Pancreas (tissue), 10 donors: ENCODE data around the gene SRSF4. TPM values are rescaled to one million over a fixed set of nuclear protein-coding genes. Genes with fewer than 3 reads are reported as not detected.

Experiments
- ATAC-seq, 4 donors: fragments of 200-7000 bp; cut with Tn5 transposase; one replicate each; pipeline versions ENCODE4 v1.8.0 to v1.9.1; 2020; ENCODE audit warnings: mild to moderate bottlenecking in 4 of 4, moderate library complexity in 4 of 4
- DNase-seq, 6 donors: peaks; one replicate each; pipeline ENCODE4 v3.0.0-alpha.2; 2020
- FAIRE-seq: peaks from 2 replicates; lab custom pipeline; 2012; peaks lifted over from hg19 to GRCh38; lab: Jason Lieb, UNC
- H3K27ac ChIP-seq, 4 donors: fragments of 200-600 bp; sonication (generic); 1 replicate in 3 of 4; 2 replicates in 1 of 4; pipeline versions ENCODE4 v1.5.0 to v1.8.0; 2020
- H3K27me3 ChIP-seq, 4 donors: fragments of 200-600 bp; one replicate each; pipeline ENCODE4 v1.8.0; 2021
- H3K36me3 ChIP-seq, 3 donors: fragments of 200-600 bp; sonication (generic) in 1 of 3; one replicate each; pipeline versions ENCODE4 v1.5.0 to v1.8.0; 2020 to 2021
- H3K4me1 ChIP-seq, 3 donors: fragments of 200-600 bp; one replicate each; pipeline ENCODE4 v1.8.0; 2021
- H3K4me3 ChIP-seq, 4 donors: fragments of 200-600 bp; sonication (generic) in 2 of 4; one replicate each; pipeline versions ENCODE4 v1.5.0 to v1.8.0; 2020 to 2021
- H3K9me3 ChIP-seq, 4 donors: fragments of 200-600 bp; one replicate each; pipeline ENCODE4 v1.8.0; 2021
- CTCF ChIP-seq, 4 donors: fragments of 200-600 bp; sonication (generic) in 3 of 4; IDR thresholded peaks; one replicate each; pipeline versions ENCODE4 v1.5.0 to v1.8.0; 2021; ENCODE audit warnings: antibody characterized with exemption in 4 of 4
- WGBS, 2 donors: extraction: QIAGEN DNeasy Blood & Tissue Kit; methylation state at CpG; one replicate each; pipeline ENCODE4 v1.1.7; 2013; 5-methylcytosine and 5-hydroxymethylcytosine counted together
- intact Hi-C, 3 donors: fragments of 100-400 bp; cut with DNase I; formaldehyde crosslinking; loops; one replicate each; pipeline versions ENCODE4 v1.11.1 to v1.14.2; 2022
- polyA plus RNA-seq, 2 donors: library from polyadenylated mRNA; stranded (reverse); fragments of 200-250 nt; gene quantifications; one replicate each; pipeline ENCODE4 v1.2.3, GENCODE V29; 2013
- total RNA-seq, 6 donors: library from RNA; stranded (reverse); fragmentation: NEBNext Ultra II Directional in 4 of 6; extraction: Animal tissue kit (Norgen Biotek cat#: 25700) in 4 of 6; gene quantifications; one replicate each; pipeline versions ENCODE4 v1.2.1 to v1.2.4, GENCODE V29; 2021 to 2023
- donor health status: healthy with polysubstance abuse.
- donor health status: DM: no; HTN: no; CAD: no; lungs with moderate emphysema.
- donor health status: DM: no; HTN: no; CAD: no.
- donor health status: control.
- donor health status: control.
- donor health status: Bipolar disorder and iron deficiency.
- donor health status: DM: yes; HTN: yes; CAD: no.
- donor health status: DM: no; HTN: no; CAD: no.
- donor health status: DM: no; HTN: no; CAD: no.
- donor health status: DM: yes; HTN: yes; CAD: no.

Gene SRSF4
- total and polyA plus RNA-seq, 8 donors, result 22.6 to 72.6 (median 27.2) TPM

GRCh38 chr1:29190718-29191117 is 9.0 kb upstream of the SRSF4 start:
- Histone ChIP-seq H3K36me3 (peaks cover 0 to 4% (median 0%) of the 10 kb centered on the region in 3 donors), H3K27ac (no peak overlapping the region), H3K9me3 (no peaks in the 10 kb centered on the region), H3K4me3 (no peak overlapping the region), H3K27me3 (no peaks in the 10 kb centered on the region), H3K4me1 (no peaks in the 10 kb centered on the region)
- intact Hi-C loops, result loop anchor here in 1 of 3 donors (10.0 kb wide), 1 partner anchor 306 kb away; no protein-coding TSS in a partner anchor
- no peak for DNase-seq
- 80 to 95% methylated on average over 6 of the region's 6 CpGs for WGBS, 2 donors
- FAIRE-seq, result no peak
- no peak for TF ChIP-seq CTCF (IDR thresholded peaks at IDR 0.05)
- no peak for ATAC-seq

GRCh38 chr1:29186707-29187106 is 5.0 kb upstream of the SRSF4 start:
- no peak for FAIRE-seq
- WGBS, 2 donors, result 37 to 56% methylated on average over 1 of the region's 1 CpG
- no peaks in the 10 kb centered on the region for H3K9me3 ChIP-seq
- H3K4me3 ChIP-seq, result no peak overlapping the region
- intact Hi-C loops, result no loop called here
- no peaks in the 10 kb centered on the region for H3K36me3 ChIP-seq
- TF ChIP-seq CTCF (IDR thresholded peaks at IDR 0.05), result no peak
- peaks cover 0 to 7% (median 7%) of the 10 kb centered on the region in 3 donors for H3K4me1 ChIP-seq
- no peak for ATAC-seq
- no peak for DNase-seq
- no peak overlapping the region for H3K27ac ChIP-seq
- H3K27me3 ChIP-seq, result no peaks in the 10 kb centered on the region

DNA sequence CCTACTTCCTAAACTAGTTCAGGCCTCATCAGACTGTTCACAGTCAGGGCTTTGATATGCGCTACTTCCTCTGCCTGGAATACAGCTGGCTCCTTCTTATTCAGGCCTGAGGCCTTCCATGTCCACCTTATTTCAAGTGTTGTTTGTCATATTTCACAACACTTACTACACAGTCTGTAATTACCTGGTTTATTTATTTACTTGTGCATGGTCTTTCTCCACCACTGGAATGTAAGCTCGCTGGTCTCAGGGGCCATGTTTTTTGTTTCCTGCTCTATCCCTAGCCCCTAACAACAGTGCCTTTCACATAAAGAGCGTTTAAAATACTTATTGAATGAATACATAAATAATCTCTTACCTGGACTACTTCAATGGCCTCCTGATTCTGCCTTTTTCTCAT is 4.6 kb upstream of the SRSF4 start:
- intact Hi-C loops, result no loop called here
- no peak for TF ChIP-seq CTCF (IDR thresholded peaks at IDR 0.05)
- Histone ChIP-seq H3K4me1 (peaks cover 0 to 7% (median 7%) of the 10 kb centered on the region in 3 donors), H3K4me3 (no peak overlapping the region), H3K9me3 (no peaks in the 10 kb centered on the region), H3K27me3 (no peaks in the 10 kb centered on the region), H3K27ac (no peak overlapping the region), H3K36me3 (no peaks in the 10 kb centered on the region)
- DNase-seq (no peak), ATAC-seq (no peak), FAIRE-seq (no peak)
- 56 to 58% methylated on average over 3 of the region's 3 CpGs for WGBS, 2 donors

- Histone ChIP-seq H3K27ac (no peak overlapping the region), H3K9me3 (no peaks in the 10 kb centered on the region), H3K4me3 (no peak overlapping the region), H3K27me3 (no peaks in the 10 kb centered on the region), H3K36me3 (no peaks in the 10 kb centered on the region), H3K4me1 (peaks cover 15 to 24% (median 23%) of the 10 kb centered on the region in 3 donors)
- FAIRE-seq (no peak), DNase-seq (no peak), ATAC-seq (no peak)
- no peak for TF ChIP-seq CTCF (IDR thresholded peaks at IDR 0.05)
- 37 to 48% methylated on average over 1 of the region's 1 CpG for WGBS, 2 donors
- intact Hi-C loops, result no loop called here
Measured at GRCh38 chr1:29183287-29183686, 1.6 kb upstream of the SRSF4 start.

DNA sequence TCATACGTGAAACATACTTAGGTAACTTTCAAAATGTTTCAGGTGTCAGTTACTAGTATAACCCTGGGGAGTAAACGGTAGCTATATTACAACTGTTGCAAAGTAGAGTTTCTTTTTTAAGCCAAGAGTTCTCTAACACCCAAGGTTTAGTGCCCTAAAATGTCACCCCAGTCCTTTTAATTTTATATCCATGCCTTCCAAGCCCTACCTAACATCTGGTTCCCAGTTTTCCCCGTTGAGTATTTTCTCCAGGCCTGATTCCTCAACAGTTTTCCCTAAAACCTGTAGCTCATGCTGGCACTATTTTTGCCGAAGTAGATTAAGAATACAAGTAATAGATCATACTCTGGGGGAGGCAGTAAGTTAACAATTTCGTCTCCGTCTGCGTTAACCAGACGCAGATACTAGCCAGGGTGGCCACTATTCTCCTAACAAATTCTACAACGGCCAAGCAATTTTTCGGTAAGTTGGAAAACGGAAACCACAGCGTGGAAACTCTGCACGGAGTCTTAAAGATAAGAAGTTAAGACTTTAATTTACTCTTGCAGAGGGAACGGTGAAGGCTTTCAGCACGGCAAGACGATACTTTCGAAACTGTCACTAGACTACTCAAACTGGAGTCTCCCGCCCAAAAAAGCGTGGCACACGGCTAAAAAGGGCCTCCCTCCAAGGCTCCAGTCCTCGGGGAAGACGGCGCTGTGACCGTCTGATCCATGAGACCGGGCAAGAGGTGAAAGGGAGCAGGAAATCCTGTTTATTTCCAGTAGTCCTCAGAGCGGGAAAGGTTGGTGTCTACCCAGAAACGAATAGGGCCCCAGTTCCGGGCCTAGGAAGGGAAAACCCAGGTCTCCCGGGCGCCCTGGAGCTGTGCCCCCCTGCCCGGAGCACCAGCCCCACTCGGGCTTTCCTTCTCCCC is 945 bp downstream of the SRSF4 start:
- Histone ChIP-seq H3K4me1 (peaks cover 19 to 36% (median 35%) of the 10 kb centered on the region in 3 donors), H3K27me3 (no peaks in the 10 kb centered on the region), H3K36me3 (no peaks in the 10 kb centered on the region), H3K4me3 (peak overlapping the region; percentile 76 to 97 (median 90)), H3K27ac (peak overlapping the region; percentile 98 to 99 (median 99)), H3K9me3 (no peaks in the 10 kb centered on the region)
- intact Hi-C loops, result no loop called here
- ATAC-seq, result peak; percentile 14 to 32 (median 20)
- DNase-seq, result no peak
- no peak for TF ChIP-seq CTCF (IDR thresholded peaks at IDR 0.05)
- FAIRE-seq, result no peak
- WGBS, 2 donors, result 0 to 1% methylated on average over 32 of the region's 32 CpGs
